IMR-90 (cell line): ENCODE data around the gene PCDHA1. TPM values are rescaled to one million over a fixed set of nuclear protein-coding genes. Genes with fewer than 3 reads are reported as not detected.

ENCODE experiments used
- ATAC-seq: fragments of 200-7000 bp; cut with Tn5 transposase; 2 replicates; pipeline ENCODE4 v1.9.1; 2020; ENCODE audit warnings: low read depth, mild to moderate bottlenecking, moderate library complexity
- BruUV-seq: library from RNA; stranded (reverse); fragments of 400-500 nt; replicated peaks from 2 replicates; lab custom pipeline; 2021; lab: Mats Ljungman, UMichigan
- CTCF ChIA-PET: fragments of 300-600 bp; formaldehyde crosslinking; extraction: SDS; loops from one replicate; lab custom pipeline; 2021; ENCODE audit warnings: antibody characterized with exemption; lab: Yijun Ruan, JAX
- POLR2A ChIA-PET: fragments of 300-600 bp; sonication (Branson Sonifier 250); formaldehyde crosslinking; loops from one replicate; lab custom pipeline; 2022; ENCODE audit warnings: antibody characterized with exemption; ENCODE audit not compliant: unreplicated experiment; lab: Charles Lee
- DNase-seq: peaks from one replicate; pipeline ENCODE4 v3.0.0; 2013
- H2AFZ ChIP-seq: replicated peaks from 2 replicates; pipeline ENCODE3; 2013; ENCODE audit warnings: low read length, mild to moderate bottlenecking; ENCODE audit not compliant: poor library complexity
- H2AK5ac ChIP-seq: 2 replicates; pipeline ENCODE4 v1.6.1; 2013; ENCODE audit warnings: low read depth, low read length, inconsistent platforms
- H2AK9ac ChIP-seq: replicated peaks from 2 replicates; pipeline ENCODE3; 2013; ENCODE audit warnings: mild to moderate bottlenecking, low read depth, low read length, moderate library complexity; ENCODE audit not compliant: poor library complexity
- H2BK120ac ChIP-seq: 2 replicates; pipeline ENCODE4 v1.6.1; 2013; ENCODE audit warnings: low read depth, low read length, inconsistent platforms
- H2BK15ac ChIP-seq: 3 replicates; pipeline ENCODE4 v1.6.1; 2013; ENCODE audit warnings: low read depth, low read length, inconsistent platforms
- H2BK20ac ChIP-seq: 2 replicates; pipeline ENCODE4 v1.6.1; 2013; ENCODE audit warnings: low read depth, mild to moderate bottlenecking, inconsistent platforms, low read length, moderate library complexity
- H2BK5ac ChIP-seq: 2 replicates; pipeline ENCODE4 v1.6.1; 2013; ENCODE audit warnings: mild to moderate bottlenecking, low read depth, low read length, inconsistent platforms; ENCODE audit not compliant: poor library complexity, severe bottlenecking
- H3K14ac ChIP-seq: replicated peaks from 2 replicates; pipeline ENCODE4 v1.6.1; 2013; ENCODE audit warnings: low read depth, low read length, inconsistent platforms
- H3K18ac ChIP-seq: 2 replicates; pipeline ENCODE4 v1.6.1; 2013; ENCODE audit warnings: low read depth, low read length, control low read depth
- H3K23ac ChIP-seq: 2 replicates; pipeline ENCODE4 v1.6.1; 2013; ENCODE audit warnings: low read depth, low read length, inconsistent platforms
- H3K27ac ChIP-seq: 2 replicates; pipeline ENCODE4 v1.5.1; 2013; ENCODE audit warnings: mild to moderate bottlenecking, control low read depth, low read length; ENCODE audit not compliant: insufficient read depth
- H3K27me3 ChIP-seq: 2 replicates; pipeline ENCODE4 v1.6.1; 2013; ENCODE audit warnings: low read length; ENCODE audit not compliant: control insufficient read depth, insufficient read depth
- H3K36me3 ChIP-seq: 2 replicates; pipeline ENCODE4 v1.6.1; 2013; ENCODE audit warnings: low read length, mixed read lengths; ENCODE audit not compliant: control insufficient read depth, insufficient read depth
- H3K4ac ChIP-seq: 2 replicates; pipeline ENCODE4 v1.6.1; 2013; ENCODE audit warnings: low read depth, low read length, inconsistent platforms
- H3K4me1 ChIP-seq: 2 replicates; pipeline ENCODE4 v1.6.1; 2013; ENCODE audit warnings: low read length, mixed read lengths; ENCODE audit not compliant: control insufficient read depth, insufficient read depth
- H3K4me2 ChIP-seq: 2 replicates; pipeline ENCODE4 v1.6.1; 2013; ENCODE audit warnings: low read depth, mild to moderate bottlenecking, control low read depth, low read length, moderate library complexity
- H3K4me3 ChIP-seq: 2 replicates; pipeline ENCODE4 v1.5.1; 2013; ENCODE audit warnings: low read depth, mild to moderate bottlenecking, control low read depth, low read length, moderate library complexity; ENCODE audit not compliant: insufficient read depth
- H3K56ac ChIP-seq: 2 replicates; pipeline ENCODE4 v1.6.1; 2013; ENCODE audit warnings: low read length, inconsistent platforms; ENCODE audit not compliant: insufficient read depth; ENCODE audit errors: extremely low read depth
- H3K79me1 ChIP-seq, 2 experiments: 2 replicates each; pipeline ENCODE4 v1.6.1; 2013; ENCODE audit warnings: low read length in 2 of 2, inconsistent platforms in 1 of 2, low read depth in 1 of 2
- H3K9ac ChIP-seq: 2 replicates; pipeline ENCODE4 v1.6.1; 2013; ENCODE audit warnings: low read depth, low read length, control low read depth
- H3K9me1 ChIP-seq: 2 replicates; pipeline ENCODE4 v1.6.1; 2013; ENCODE audit warnings: low read length, inconsistent platforms; ENCODE audit not compliant: insufficient read depth
- H3K9me3 ChIP-seq: 2 replicates; pipeline ENCODE4 v1.6.1; 2013; ENCODE audit warnings: low read length; ENCODE audit not compliant: control insufficient read depth, insufficient read depth
- H4K20me1 ChIP-seq: 2 replicates; pipeline ENCODE4 v1.6.1; 2013; ENCODE audit warnings: low read length, inconsistent platforms; ENCODE audit not compliant: insufficient read depth
- H4K5ac ChIP-seq: 2 replicates; pipeline ENCODE4 v1.6.1; 2013; ENCODE audit warnings: mild to moderate bottlenecking, low read depth, low read length, control low read depth
- H4K8ac ChIP-seq, 2 experiments: 2 replicates each; pipeline ENCODE4 v1.6.1; 2013; ENCODE audit warnings: low read depth in 2 of 2, low read length in 2 of 2, control low read depth in 1 of 2, inconsistent platforms in 1 of 2
- H4K91ac ChIP-seq: 2 replicates; pipeline ENCODE4 v1.6.1; 2013; ENCODE audit warnings: low read depth, low read length, inconsistent platforms; ENCODE audit not compliant: insufficient read depth
- CEBPB ChIP-seq: IDR thresholded peaks from 2 replicates; pipeline ENCODE4 v1.6.1; 2012; ENCODE audit warnings: low read depth, low read length, improper control_type of control experiment
- CTCF ChIP-seq: conservative IDR thresholded peaks from 2 replicates; pipeline ENCODE4 v1.5.1; 2012; ENCODE audit warnings: mild to moderate bottlenecking, low read depth, low read length, improper control_type of control experiment
- FOS ChIP-seq: fragments of 150-350 bp; IDR thresholded peaks from 2 replicates; pipeline ENCODE4 v1.6.1; 2016; ENCODE audit warnings: low read depth, low read length
- POLR2A ChIP-seq: IDR thresholded peaks from 2 replicates; pipeline ENCODE4 v1.6.1; 2012; ENCODE audit warnings: mild to moderate bottlenecking, low read depth, low read length
- SMC3 ChIP-seq: fragments of 150-350 bp; IDR thresholded peaks from 2 replicates; pipeline ENCODE4 v1.6.1; 2016; ENCODE audit warnings: low read depth, mild to moderate bottlenecking, antibody characterized with exemption, low read length, moderate library complexity
- WGBS, 2 experiments: methylation state at CpG; one replicate each; pipeline versions ENCODE4 v1.1.5 to v1.1.7; 2013; ENCODE audit warnings: missing lambda C conversion rate in 2 of 2; ENCODE audit not compliant: insufficient read length in 1 of 2; ENCODE audit errors: extremely low coverage in 2 of 2; 5-methylcytosine and 5-hydroxymethylcytosine counted together
- dilution Hi-C: fragments of 300-500 bp; cut with HindIII; formaldehyde crosslinking; loops from one replicate; pipeline ENCODE4 v1.14.3; 2018; ENCODE audit warnings: low sequenced_read_pairs; ENCODE audit not compliant: unreplicated experiment
- in situ Hi-C: fragments of 300-500 bp; cut with MboI; formaldehyde crosslinking; loops from 3 replicates; pipeline ENCODE4 v1.14.3; 2019; ENCODE audit warnings: low sequenced_read_pairs, inconsistent platforms, mixed read lengths
- intact Hi-C: fragments of 100-400 bp; cut with micrococcal nuclease; formaldehyde crosslinking; loops from 2 replicates; pipeline ENCODE4 v1.10.0; 2022
- polyA plus RNA-seq, 3 experiments: library from polyadenylated mRNA; depleted of rRNA; stranded (reverse); fragments of >200 nt; gene quantifications; 2 replicates each; pipeline ENCODE4 v1.2.3, GENCODE V29; 2012; ENCODE audit warnings: low replicate concordance in 1 of 3
- total RNA-seq: library from RNA; depleted of rRNA; stranded (reverse); fragments of >200 nt; gene quantifications from 2 replicates; pipeline ENCODE4 v1.2.3, GENCODE V29; 2012
- TF ChIP-seq, protein P1 (sequence below): fragments of 150-350 bp; IDR thresholded peaks from 2 replicates; pipeline ENCODE4 v1.6.1; 2017; ENCODE audit warnings: mild to moderate bottlenecking, antibody characterized with exemption, low read length, low read depth

PCDHA1 gene
- total and polyA plus RNA-seq, 2 of the 4 experiments (the other 2 are of a cell fraction): under 0.01 to 0.05 TPM

- no peak overlapping the region for H4K5ac ChIP-seq
- no peak overlapping the region for H3K9ac ChIP-seq
- no TSS peak for BruUV-seq
- no peak overlapping the region for H3K27ac ChIP-seq
- no peaks in the 10 kb centered on the region for H3K36me3 ChIP-seq
- DNase-seq (peak; percentile 1), ATAC-seq (no peak)
- no peak overlapping the region for H2BK5ac ChIP-seq
- no peak overlapping the region for H2AK9ac ChIP-seq
- no peak overlapping the region for H2BK15ac ChIP-seq
- 20% methylated on average over 2 of the region's 25 CpGs; no CpG with 5 or more reads in 1 of the 2 experiments for WGBS, 2 experiments
- no peak overlapping the region for H3K18ac ChIP-seq
- no peak overlapping the region for H3K56ac ChIP-seq
- H3K4ac ChIP-seq: no peak overlapping the region
- no peak overlapping the region for H2BK120ac ChIP-seq
- no peaks in the 10 kb centered on the region for H3K79me1 ChIP-seq
- no peak overlapping the region for H3K14ac ChIP-seq
- ChIA-PET CTCF (interaction anchor here (0.6 kb wide), 1 partner anchor 99 kb away, joined by 3 read pairs; no protein-coding TSS in a partner anchor), POLR2A (no interaction called here)
- no peak overlapping the region for H4K8ac ChIP-seq
- no peak overlapping the region for H3K4me3 ChIP-seq
- no peaks in the 10 kb centered on the region for H3K4me1 ChIP-seq
- H3K27me3 ChIP-seq: no peaks in the 10 kb centered on the region
- H3K4me2 ChIP-seq: no peak overlapping the region
- H2BK20ac ChIP-seq: no peak overlapping the region
- H2AFZ ChIP-seq: no peak overlapping the region
- H3K9me1 ChIP-seq: no peaks in the 10 kb centered on the region
- H2AK5ac ChIP-seq: no peak overlapping the region
- H4K91ac ChIP-seq: no peak overlapping the region
- intact Hi-C loops: no loop called here
- no peaks in the 10 kb centered on the region for H4K20me1 ChIP-seq
- no peak overlapping the region for H3K23ac ChIP-seq
- peak; percentile 11; the same call in 1 of the 2 replicates for TF ChIP-seq SMC3
- TF ChIP-seq CEBPB: no peak
- TF ChIP-seq, protein P1, sequence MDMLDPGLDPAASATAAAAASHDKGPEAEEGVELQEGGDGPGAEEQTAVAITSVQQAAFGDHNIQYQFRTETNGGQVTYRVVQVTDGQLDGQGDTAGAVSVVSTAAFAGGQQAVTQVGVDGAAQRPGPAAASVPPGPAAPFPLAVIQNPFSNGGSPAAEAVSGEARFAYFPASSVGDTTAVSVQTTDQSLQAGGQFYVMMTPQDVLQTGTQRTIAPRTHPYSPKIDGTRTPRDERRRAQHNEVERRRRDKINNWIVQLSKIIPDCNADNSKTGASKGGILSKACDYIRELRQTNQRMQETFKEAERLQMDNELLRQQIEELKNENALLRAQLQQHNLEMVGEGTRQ: no peak
- TF ChIP-seq FOS: no peak
- 0 out of 2 replicates have a peak, but pooled peaks have one; percentile 21 for TF ChIP-seq CTCF
- TF ChIP-seq POLR2A: no peak
- peaks cover 8% of the 10 kb centered on the region for H3K9me3 ChIP-seq
- dilution Hi-C loops: no loop called here
- in situ Hi-C loops: no loop called here
These were observed 255.0 kb downstream of the PCDHA1 start for GRCh38 chr5:141040771-141041426.
